NCI-H774 (cell line): ENCODE measurements around the gene INO80.
A peak's percentile ranks its signal among the peaks of the same experiment; 100 is the strongest.

Source experiments
- DNase-seq: peaks from one replicate; lab custom pipeline; 2025; lab: John Stamatoyannopoulos, UW

INO80 gene

DNA sequence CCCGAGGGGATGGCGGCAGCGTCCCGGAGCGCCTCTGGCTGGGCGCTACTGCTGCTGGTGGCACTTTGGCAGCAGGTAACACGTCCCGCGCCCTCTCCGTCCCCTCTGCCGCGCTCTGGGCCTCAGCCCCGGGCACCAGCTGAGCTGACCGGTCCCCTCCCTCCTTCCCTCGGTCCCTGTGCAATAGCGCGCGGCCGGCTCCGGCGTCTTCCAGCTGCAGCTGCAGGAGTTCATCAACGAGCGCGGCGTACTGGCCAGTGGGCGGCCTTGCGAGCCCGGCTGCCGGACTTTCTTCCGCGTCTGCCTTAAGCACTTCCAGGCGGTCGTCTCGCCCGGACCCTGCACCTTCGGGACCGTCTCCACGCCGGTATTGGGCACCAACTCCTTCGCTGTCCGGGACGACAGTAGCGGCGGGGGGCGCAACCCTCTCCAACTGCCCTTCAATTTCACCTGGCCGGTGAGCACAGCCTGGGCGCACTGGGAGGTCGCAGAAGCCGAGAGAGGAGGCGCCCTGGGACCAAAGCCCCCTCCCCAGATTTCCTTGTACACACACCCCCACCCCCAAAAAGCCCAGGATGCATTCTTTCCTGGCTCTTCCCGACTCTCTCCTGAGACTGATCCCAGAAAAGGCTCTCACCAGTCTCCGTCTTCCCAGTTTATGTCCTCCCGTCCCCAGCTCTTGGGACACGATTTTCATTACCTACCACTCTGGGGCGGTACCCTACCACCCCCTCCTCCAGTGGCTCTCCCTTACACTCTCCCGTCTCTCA lies 186.2 kb downstream of the INO80 start:
- DNase-seq, result peak; percentile 51
